CD4-positive, alpha-beta T cell treated with Interleukin-6 for 4 hours (primary cell): Measurements from ENCODE around the gene ACSS1.
A peak's percentile ranks its signal among the peaks of the same experiment; 100 is the strongest.

Source experiments
- DNase-seq: peaks from one replicate; pipeline ENCODE4 v3.0.0-alpha.2; 2020; ENCODE audit warnings: mixed read lengths

The ACSS1 gene

DNA sequence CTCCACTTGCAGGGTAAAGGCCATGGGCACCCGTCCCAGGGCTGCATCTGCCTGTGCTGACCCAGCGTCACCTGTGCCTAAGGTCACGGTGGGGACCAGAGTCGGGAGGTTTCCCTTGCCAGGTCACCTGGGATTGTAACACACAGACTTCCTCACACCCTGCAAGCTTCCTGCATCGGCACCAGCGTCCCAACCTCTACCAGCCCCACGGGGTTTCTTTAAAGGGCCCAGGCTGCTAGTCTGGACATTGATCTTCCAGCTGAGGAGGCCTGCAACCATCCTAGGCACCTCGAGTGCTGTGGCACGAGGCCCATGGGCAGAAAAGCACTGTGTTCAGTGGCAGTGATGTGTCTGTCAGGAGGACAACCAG is 12.6 kb downstream of the ACSS1 start:
- no peak for DNase-seq

DNA sequence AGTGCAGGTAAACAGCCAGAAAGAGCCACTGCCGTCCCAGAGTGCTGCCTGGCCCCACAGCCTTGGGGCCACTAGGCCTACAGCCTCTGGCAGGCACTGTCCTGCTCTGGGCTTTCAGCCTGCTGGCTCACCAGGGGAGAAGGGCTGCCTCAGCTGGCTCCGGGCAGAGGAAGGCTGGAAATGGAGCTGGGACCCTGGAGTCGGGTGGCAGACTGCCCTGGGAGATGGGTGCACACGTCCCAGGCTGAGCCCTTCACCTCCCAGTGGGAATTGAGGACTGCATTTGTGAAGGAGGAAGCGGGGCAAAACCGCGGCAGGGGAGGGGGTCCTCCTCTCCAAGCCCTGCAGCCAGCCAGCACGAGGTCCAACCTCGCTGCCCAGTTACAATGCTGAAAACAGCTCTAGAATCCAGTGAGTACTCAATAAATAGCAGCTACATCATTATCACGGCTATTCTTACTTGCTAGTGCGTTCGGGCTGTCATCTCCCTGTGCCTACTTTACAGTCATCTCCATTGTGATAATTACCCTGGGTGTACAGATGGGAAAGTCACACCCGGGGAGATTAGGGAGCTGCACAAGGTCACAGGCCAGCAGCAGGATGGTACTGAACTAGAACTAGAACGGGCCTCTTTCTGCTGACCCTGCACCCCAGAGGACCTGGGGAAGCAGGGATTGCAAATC is 13.1 kb downstream of the ACSS1 start:
- DNase-seq, result no peak

- no peak for DNase-seq
Measured at GRCh38 chr20:25044261-25044560, 13.7 kb downstream of the ACSS1 start.

GRCh38 chr20:25043499-25044260 is 14.3 kb downstream of the ACSS1 start:
- no peak for DNase-seq

- peak; percentile 71 for DNase-seq
Measured at GRCh38 chr20:25042531-25043498, 15.1 kb downstream of the ACSS1 start.

DNA sequence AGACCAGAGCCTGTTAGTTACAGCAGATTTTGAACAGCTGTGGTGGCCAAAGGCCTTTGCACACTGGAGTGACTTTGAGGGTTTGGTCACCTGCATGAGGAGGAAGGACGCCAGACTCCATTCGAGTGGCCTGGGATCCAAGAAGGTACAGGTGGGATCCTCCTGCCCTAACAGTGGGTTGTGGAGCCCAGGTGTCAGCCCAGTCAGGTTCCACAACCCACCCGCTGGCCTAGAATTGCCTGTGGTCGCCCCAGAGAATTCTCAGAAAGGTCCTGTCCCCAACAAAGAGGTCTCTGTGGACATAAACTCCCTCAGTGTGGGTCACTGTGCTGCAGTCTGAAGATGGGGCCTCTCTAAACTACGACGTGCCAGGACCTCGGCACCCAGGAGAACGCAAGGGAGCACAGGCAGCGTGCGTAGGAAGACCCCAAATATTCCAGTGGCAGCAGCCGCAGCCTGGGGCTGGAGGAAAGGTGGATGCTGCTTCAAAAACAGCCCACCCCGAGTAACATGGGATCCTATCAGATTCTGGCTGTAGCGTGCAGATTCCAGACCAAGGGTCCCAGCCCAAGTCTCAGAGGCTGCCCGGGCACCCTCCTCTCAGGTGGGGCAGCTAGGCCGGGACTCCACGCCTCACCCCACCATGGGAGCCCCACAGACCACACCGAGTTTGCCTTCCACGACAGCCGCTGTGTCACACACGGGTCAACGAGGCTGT is 16.0 kb downstream of the ACSS1 start:
- no peak for DNase-seq

DNA sequence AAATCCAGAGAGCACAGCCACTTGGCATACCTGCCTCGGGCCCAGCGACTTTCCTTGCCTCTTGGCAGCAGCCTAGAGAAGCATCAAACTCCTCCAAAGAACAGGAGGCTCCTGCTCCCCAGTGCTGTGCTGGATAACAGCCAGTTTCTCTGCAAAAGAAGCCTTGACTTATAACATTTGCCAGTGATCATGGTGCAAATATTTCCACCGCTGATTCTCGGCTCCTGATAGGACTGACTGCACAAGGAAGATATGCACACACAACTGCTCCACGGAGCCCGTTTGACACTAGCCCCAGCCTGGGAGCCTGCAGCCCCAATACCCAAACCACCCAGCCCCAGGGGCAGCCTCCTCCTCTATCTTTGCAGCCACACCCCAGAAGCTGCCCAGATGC is 17.5 kb downstream of the ACSS1 start:
- no peak for DNase-seq

GRCh38 chr20:25039697-25040437 is 18.1 kb downstream of the ACSS1 start:
- DNase-seq, result no peak

DNA sequence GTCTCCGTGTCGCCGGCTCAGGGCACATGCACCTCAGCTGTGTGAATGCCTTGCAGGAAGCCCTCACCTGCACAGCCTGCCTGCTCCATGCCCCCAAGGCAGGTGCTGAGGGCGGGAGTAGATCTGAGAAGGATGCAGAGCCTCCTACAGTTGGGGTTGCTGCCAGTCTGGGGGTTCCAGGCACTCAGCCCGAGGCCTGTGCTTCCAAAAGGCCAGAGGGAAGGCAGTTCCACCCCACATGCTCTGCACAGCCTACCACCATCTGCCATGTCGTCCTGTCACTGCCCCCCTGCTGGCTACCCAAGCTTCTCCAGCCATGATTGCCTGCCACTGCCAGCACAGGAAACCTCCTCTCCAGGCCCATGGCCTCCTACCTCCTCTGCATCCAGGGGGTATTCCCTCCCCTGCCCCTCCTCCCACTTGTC is 19.3 kb downstream of the ACSS1 start:
- DNase-seq, result no peak

GRCh38 chr20:25038103-25038410 is 19.9 kb downstream of the ACSS1 start:
- no peak for DNase-seq

- DNase-seq, result no peak
Measured at GRCh38 chr20:25037288-25038102, 20.4 kb downstream of the ACSS1 start.

DNA sequence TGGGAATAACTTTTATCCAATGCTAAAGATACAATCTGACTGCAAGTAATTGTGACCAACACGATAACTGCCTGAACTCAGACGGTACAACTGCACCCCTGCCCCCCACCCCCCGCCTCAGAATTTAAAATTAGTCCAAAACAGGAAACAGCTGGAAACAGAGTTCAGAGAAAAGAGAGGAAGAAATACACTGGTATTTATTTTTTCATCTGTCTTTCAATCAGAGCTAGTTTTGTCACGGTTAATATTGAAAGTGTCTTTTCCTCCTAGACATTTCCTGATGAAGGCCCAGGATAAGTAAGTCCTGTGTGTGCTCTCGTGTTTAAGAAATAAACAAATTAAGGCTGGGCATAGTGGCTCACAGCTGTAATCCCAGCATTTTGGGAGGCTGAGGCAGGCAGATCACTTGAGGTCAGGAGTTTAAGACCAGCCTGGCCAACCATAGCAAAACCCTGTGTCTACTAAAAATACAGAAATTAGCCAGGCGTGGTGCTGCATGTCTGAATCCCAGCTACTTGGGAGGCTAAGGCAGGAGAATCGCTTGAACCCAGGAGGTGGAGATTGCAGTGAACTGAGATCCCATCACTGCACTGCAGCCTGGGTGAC is 21.5 kb downstream of the ACSS1 start:
- DNase-seq, result no peak

- DNase-seq, result peak; percentile 52
Measured at GRCh38 chr20:25035921-25036320, 22.0 kb downstream of the ACSS1 start.

GRCh38 chr20:25033924-25034300 is 24.0 kb downstream of the ACSS1 start:
- no peak for DNase-seq

DNA sequence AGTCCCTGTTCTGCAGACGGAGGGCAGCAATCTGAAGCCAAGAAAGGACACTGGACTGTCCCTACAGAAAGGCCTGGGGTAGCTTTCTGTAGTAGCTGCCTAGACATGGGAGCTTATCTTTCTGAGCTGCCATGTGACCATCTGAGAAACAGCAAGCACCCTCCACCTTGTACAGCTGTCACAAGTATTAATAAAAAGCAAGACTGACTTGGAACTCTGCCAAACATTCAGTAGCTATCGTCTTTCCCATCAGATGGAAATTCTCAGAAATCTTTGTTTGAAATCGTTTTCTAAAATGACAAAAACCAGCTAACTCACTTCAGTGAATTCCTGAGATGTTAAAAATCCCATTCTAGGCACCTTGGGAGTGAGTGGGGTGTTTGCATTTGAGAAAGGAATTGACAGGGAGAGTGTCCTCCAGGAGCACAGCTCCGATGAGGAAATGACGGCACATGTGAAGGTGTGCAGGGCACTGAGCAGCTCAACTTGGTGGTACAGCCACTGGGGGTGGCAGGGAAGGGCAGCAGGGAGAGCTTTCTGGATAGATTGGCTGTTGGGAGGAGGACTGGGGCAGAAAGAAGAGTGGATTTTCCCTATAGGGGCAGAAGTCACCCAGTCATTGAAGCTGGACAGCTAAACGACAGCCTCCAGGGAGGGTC is 24.5 kb downstream of the ACSS1 start:
- no peak for DNase-seq

GRCh38 chr20:25032478-25033264 is 25.3 kb downstream of the ACSS1 start:
- DNase-seq, result no peak

DNA sequence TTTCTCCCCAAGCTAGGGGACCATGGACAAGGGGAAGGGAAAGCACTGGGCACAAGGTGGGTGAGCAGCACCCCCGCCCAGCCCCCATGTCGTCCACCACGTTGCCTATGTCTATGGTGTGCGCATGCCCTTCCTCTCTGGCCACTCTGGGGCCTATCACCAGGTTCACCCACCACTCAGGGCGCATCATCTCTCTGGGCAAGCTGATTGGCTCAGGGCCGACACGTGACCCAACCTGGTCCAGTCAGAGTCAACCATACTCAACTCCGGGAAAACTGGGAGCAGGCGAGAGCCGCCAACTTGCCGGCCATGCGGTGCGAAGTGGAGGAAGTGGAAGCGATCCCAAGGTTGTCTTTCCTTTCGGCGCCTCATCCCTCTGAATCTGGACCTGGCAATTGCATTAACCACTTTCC is 25.9 kb downstream of the ACSS1 start:
- no peak for DNase-seq

DNA sequence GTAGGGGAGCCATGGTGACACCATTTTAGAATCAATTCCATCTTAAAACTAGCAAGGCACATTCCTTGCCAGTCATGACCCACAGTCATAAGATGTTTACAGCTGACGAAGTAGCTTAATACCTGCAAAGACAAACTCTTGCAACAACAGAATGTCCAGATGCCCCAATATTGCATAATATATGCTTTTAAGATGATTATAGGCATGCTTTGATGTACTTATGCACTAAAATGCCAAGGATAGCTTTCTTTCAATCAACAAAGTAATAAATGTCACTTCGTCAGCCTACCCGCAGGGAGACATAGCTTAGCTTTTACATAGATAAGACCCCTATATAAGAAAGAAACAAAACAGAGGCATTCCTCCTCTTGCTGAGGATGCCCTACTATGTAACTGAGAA is 26.7 kb downstream of the ACSS1 start:
- DNase-seq, result no peak

DNA sequence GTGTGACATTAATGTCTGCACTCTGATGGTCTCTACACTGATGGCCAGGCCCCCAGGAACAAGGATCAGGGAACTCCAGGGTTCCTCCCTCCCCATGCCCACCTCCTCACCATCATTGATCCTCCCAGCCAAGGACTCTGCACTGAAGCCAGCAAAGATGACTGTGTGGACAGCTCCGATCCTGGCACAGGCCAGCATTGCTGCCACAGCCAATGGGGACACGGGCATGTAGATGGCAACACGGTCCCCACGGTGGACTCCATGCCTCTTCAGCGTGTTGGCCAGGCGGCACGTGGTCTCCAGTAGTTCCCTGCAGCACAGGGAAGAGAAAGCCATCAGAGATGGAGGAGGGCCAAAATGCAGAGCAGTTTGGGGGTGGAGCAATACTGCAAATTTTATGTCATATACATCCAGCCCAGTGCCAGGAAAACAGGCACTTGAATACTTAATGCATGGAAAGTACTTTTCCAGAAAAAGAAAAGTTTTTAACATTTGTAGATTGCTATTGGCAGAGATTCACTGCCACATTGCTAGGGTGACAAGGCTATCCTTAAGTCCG is 27.2 kb downstream of the ACSS1 start:
- DNase-seq, result no peak
